Esophagus (tissue), 2 donors: ENCODE results near the gene BROX. TPM values are rescaled to one million over a fixed set of nuclear protein-coding genes. Genes with fewer than 3 reads are reported as not detected.

Experiments
- H3K27ac ChIP-seq, 2 donors: one replicate each; pipeline ENCODE4 v1.5.1; 2013; ENCODE audit warnings: low read depth in 2 of 2, mild to moderate bottlenecking in 2 of 2, inconsistent platforms in 1 of 2, low read length in 1 of 2, moderate library complexity in 1 of 2
- H3K27me3 ChIP-seq, 2 donors: one replicate each; pipeline ENCODE4 v1.6.1; 2013; ENCODE audit warnings: low read length in 2 of 2, control low read depth in 1 of 2, mild to moderate bottlenecking in 1 of 2; ENCODE audit not compliant: insufficient read depth in 2 of 2, control insufficient read depth in 1 of 2
- H3K36me3 ChIP-seq, 2 donors: one replicate each; pipeline ENCODE4 v1.6.1; 2013; ENCODE audit warnings: low read length in 1 of 2; ENCODE audit not compliant: control insufficient read depth in 2 of 2, insufficient read depth in 2 of 2
- H3K4me1 ChIP-seq, 2 donors: one replicate each; pipeline ENCODE4 v1.6.1; 2013; ENCODE audit warnings: low read length in 1 of 2; ENCODE audit not compliant: control insufficient read depth in 2 of 2, insufficient read depth in 2 of 2
- H3K4me3 ChIP-seq, 2 donors: one replicate each; pipeline ENCODE4 v1.5.1; 2013; ENCODE audit warnings: low read length in 2 of 2, mild to moderate bottlenecking in 2 of 2, low read depth in 1 of 2, moderate library complexity in 1 of 2
- H3K9me3 ChIP-seq, 2 donors: one replicate each; pipeline ENCODE4 v1.6.1; 2013; ENCODE audit warnings: mild to moderate bottlenecking in 2 of 2, low read depth in 1 of 2, low read length in 1 of 2, moderate library complexity in 1 of 2; ENCODE audit not compliant: control insufficient read depth in 2 of 2, insufficient read depth in 1 of 2
- WGBS, 2 donors: extraction: QIAGEN DNeasy Blood & Tissue Kit; methylation state at CpG; one replicate each; pipeline ENCODE4 v1.1.7; 2013; 5-methylcytosine and 5-hydroxymethylcytosine counted together
- polyA plus RNA-seq, 2 donors: library from polyadenylated mRNA; stranded (reverse); fragments of 200-250 nt; gene quantifications; one replicate each; pipeline ENCODE4 v1.2.3, GENCODE V29; 2013
- donor health status: healthy with polysubstance abuse.
- donor health status: Bipolar disorder and iron deficiency.

Gene BROX
- polyA plus RNA-seq, 2 donors, result 14.3 to 22.8 TPM

- 95 to 97% methylated on average over 8 of the region's 8 CpGs for WGBS, 2 donors
- no peaks in the 10 kb centered on the region for H3K27me3 ChIP-seq
- no peaks in the 10 kb centered on the region for H3K4me1 ChIP-seq
- no peak overlapping the region for H3K4me3 ChIP-seq
- peaks cover 0 to 2% of the 10 kb centered on the region in 2 donors for H3K36me3 ChIP-seq
- no peaks in the 10 kb centered on the region for H3K9me3 ChIP-seq
- no peak overlapping the region for H3K27ac ChIP-seq
Measured at GRCh38 chr1:222696741-222697140, 15.6 kb upstream of the BROX start.

GRCh38 chr1:222697203-222697602 lies 15.2 kb upstream of the BROX start:
- 79 to 87% methylated on average over 2 of the region's 2 CpGs for WGBS, 2 donors
- H3K36me3 ChIP-seq, result peaks cover 0 to under 1% of the 10 kb centered on the region in 2 donors

GRCh38 chr1:222697826-222698225 lies 14.5 kb upstream of the BROX start:
- 85 to 87% methylated on average over 2 of the region's 2 CpGs for WGBS, 2 donors
- Histone ChIP-seq H3K36me3 (no peaks in the 10 kb centered on the region), H3K27ac (no peak overlapping the region), H3K4me1 (no peaks in the 10 kb centered on the region), H3K9me3 (no peaks in the 10 kb centered on the region), H3K27me3 (no peaks in the 10 kb centered on the region), H3K4me3 (no peak overlapping the region)

More at GRCh38 chr1:222697203-222697602, 15.2 kb upstream of the BROX start:
- no peak overlapping the region for H3K4me3 ChIP-seq
- H3K27ac ChIP-seq, result no peak overlapping the region
- no peaks in the 10 kb centered on the region for H3K4me1 ChIP-seq
- H3K9me3 ChIP-seq, result no peaks in the 10 kb centered on the region
- no peaks in the 10 kb centered on the region for H3K27me3 ChIP-seq

GRCh38 chr1:222702210-222702609 lies 10.2 kb upstream of the BROX start:
- Histone ChIP-seq H3K4me1 (no peaks in the 10 kb centered on the region), H3K4me3 (no peak overlapping the region), H3K9me3 (no peaks in the 10 kb centered on the region), H3K27me3 (no peaks in the 10 kb centered on the region), H3K27ac (no peak overlapping the region), H3K36me3 (no peaks in the 10 kb centered on the region)
- WGBS, 2 donors, result 85 to 90% methylated on average over 4 of the region's 4 CpGs

- H3K27ac ChIP-seq, result no peak overlapping the region
- H3K36me3 ChIP-seq, result no peaks in the 10 kb centered on the region
- no peaks in the 10 kb centered on the region for H3K9me3 ChIP-seq
- no peaks in the 10 kb centered on the region for H3K27me3 ChIP-seq
- no peak overlapping the region for H3K4me3 ChIP-seq
- WGBS, 2 donors, result 97 to 98% methylated on average over 1 of the region's 1 CpG
- no peaks in the 10 kb centered on the region for H3K4me1 ChIP-seq
Measured at GRCh38 chr1:222704260-222704659, 8.1 kb upstream of the BROX start.

GRCh38 chr1:222706815-222707214 lies 5.5 kb upstream of the BROX start:
- 71 to 84% methylated on average over 4 of the region's 4 CpGs for WGBS, 2 donors
- no peaks in the 10 kb centered on the region for H3K9me3 ChIP-seq
- H3K36me3 ChIP-seq, result no peaks in the 10 kb centered on the region
- no peaks in the 10 kb centered on the region for H3K4me1 ChIP-seq
- no peak overlapping the region for H3K27ac ChIP-seq
- no peak overlapping the region for H3K4me3 ChIP-seq
- H3K27me3 ChIP-seq, result no peaks in the 10 kb centered on the region

- Histone ChIP-seq H3K9me3 (no peaks in the 10 kb centered on the region), H3K36me3 (no peaks in the 10 kb centered on the region), H3K4me3 (no peak overlapping the region), H3K27ac (no peak overlapping the region), H3K4me1 (no peaks in the 10 kb centered on the region), H3K27me3 (no peaks in the 10 kb centered on the region)
- WGBS, 2 donors, result 86 to 88% methylated on average over 5 of the region's 5 CpGs
Measured at GRCh38 chr1:222709700-222710153, 2.6 kb upstream of the BROX start.

GRCh38 chr1:222711319-222712252 lies 778 bp upstream of the BROX start:
- WGBS, 2 donors, result 0 to 1% methylated on average over 37 to 42 of the region's 42 CpGs
- Histone ChIP-seq H3K4me3 (peak overlapping the region; percentile 67 to 78), H3K36me3 (peaks cover 0 to 3% of the 10 kb centered on the region in 2 donors), H3K27me3 (no peaks in the 10 kb centered on the region), H3K27ac (peak overlapping the region; percentile 96 to 98), H3K4me1 (no peaks in the 10 kb centered on the region), H3K9me3 (no peaks in the 10 kb centered on the region)

GRCh38 chr1:222713091-222713961 lies 962 bp downstream of the BROX start:
- Histone ChIP-seq H3K36me3 (peaks cover 0 to 3% of the 10 kb centered on the region in 2 donors), H3K9me3 (no peaks in the 10 kb centered on the region), H3K27me3 (no peaks in the 10 kb centered on the region), H3K4me3 (peak overlapping the region; percentile 67 to 78), H3K4me1 (no peaks in the 10 kb centered on the region), H3K27ac (peak overlapping the region; percentile 96 to 98)
- WGBS, 2 donors, result 0% methylated on average over 39 of the region's 39 CpGs
